ENCODE data around the gene SLC4A1.

SLC4A1 gene

DNA sequence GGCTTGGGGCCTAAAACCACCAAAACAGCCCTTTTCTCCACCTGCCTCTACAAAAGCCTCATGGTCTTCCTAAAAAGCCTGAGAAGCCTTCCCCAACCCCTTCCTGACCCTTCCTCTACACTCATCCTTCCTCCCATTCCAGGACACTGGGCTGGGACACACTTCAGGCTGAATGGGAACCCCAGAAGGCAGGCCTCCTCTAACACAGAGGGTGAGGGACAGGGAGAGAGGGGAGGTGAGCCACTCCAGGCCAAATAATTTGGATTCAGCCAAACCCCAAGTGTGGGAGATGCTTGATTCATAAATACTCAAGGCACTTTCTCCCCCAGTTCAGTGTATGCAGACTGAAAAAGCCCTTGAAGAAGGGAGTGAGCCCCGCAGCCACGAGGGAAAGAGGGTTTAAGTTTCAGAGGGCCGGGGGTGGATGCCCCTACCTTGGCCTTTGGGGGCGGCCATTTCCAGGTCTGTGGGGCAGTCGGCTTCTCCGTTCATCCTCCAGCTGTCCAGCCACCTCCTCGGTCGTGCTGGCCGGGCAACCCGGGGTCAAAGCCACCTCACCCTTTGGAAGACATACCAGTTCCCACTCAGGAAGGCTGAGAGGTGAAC is 50.1 kb downstream of the SLC4A1 start:
- in situ Hi-C loops (cut with HindIII; ENCODE audit: low pct_ligation_motif_present, low sequenced_read_pairs): no loop called here
- Histone ChIP-seq H3K4me3 (ENCODE audit: low read depth, low read length) (peak overlapping the region; percentile 82), H3K27ac (no peak overlapping the region), H3K36me3 (replicated peaks) (peaks cover 36% of the 10 kb centered on the region), H3K27me3 (replicated peaks) (no peaks in the 10 kb centered on the region)
- TF ChIP-seq, protein P1, sequence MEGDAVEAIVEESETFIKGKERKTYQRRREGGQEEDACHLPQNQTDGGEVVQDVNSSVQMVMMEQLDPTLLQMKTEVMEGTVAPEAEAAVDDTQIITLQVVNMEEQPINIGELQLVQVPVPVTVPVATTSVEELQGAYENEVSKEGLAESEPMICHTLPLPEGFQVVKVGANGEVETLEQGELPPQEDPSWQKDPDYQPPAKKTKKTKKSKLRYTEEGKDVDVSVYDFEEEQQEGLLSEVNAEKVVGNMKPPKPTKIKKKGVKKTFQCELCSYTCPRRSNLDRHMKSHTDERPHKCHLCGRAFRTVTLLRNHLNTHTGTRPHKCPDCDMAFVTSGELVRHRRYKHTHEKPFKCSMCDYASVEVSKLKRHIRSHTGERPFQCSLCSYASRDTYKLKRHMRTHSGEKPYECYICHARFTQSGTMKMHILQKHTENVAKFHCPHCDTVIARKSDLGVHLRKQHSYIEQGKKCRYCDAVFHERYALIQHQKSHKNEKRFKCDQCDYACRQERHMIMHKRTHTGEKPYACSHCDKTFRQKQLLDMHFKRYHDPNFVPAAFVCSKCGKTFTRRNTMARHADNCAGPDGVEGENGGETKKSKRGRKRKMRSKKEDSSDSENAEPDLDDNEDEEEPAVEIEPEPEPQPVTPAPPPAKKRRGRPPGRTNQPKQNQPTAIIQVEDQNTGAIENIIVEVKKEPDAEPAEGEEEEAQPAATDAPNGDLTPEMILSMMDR (IDR thresholded peaks at IDR 0.05; ENCODE audit: low read depth, low read length, missing control alignments): no peak
- DNase-seq: no peak

DNA sequence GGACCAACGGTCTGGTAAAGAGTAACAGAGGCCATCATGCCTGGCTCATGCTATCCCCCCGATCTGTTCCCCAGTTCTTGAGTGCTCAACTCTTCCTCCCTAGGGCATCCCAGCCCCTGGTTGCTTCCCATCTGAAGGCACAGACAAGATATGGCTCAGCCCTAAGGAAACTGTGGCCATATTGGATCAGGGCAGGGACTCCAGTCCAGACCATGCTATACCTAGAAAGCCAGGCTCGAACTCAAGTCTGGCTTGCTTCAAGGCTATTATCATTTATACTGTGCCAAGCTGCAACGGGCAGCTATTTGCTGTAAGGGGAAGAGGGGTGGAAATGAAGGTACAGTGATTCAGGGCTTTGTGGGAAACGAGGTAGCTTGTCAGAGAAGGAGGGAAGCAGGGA is 51.2 kb downstream of the SLC4A1 start:
- TF ChIP-seq, protein P1 (IDR thresholded peaks at IDR 0.05; ENCODE audit: low read depth, low read length, missing control alignments): no peak
- Histone ChIP-seq H3K27ac (no peak overlapping the region), H3K4me3 (ENCODE audit: low read depth, low read length) (no peak overlapping the region), H3K27me3 (replicated peaks) (no peaks in the 10 kb centered on the region), H3K36me3 (replicated peaks) (peaks cover 37% of the 10 kb centered on the region)
- in situ Hi-C loops (cut with HindIII; ENCODE audit: low pct_ligation_motif_present, low sequenced_read_pairs): no loop called here
- DNase-seq: no peak

DNA sequence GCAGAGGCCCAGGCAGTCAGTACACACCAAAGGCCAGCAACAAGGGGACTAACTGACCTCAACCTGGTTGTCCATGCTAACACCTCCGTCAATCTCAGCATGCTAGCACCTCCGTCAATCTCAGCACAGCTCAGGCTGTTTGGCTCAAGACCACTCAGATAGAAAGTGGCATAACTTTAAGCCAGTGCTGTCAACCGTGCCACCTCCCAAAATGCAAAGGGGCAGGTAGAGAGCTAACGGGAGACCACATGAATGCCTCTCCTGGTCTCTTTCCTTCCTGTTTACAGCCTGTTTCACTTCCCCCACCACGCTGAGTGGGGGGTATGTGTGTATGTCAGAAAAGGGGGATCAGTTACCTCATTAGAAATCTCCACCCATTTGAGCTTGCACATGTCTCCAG is 51.8 kb downstream of the SLC4A1 start:
- no peak for DNase-seq
- H3K4me3 ChIP-seq (ENCODE audit: low read depth, low read length): no peak overlapping the region
- peaks cover 42% of the 10 kb centered on the region for H3K36me3 ChIP-seq (replicated peaks)

DNA sequence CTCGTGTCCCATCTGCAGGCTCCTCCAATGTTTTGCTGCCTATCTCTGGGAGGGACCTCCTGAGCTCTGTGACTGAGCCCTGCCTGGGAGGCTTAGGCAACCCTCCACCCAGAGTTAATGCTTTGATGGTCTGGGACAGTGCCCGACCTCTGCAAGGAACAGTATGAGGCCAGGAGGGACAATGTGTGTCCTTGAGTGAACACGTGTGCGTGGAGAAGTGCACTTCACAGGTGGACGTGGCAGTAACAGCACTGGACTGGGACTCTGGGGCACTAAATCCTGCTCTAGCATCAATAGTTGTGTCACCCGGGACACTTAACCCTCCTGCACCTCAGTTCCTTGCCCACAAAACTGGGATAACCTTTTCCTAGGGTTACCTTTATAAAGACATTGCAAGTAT is 53.0 kb downstream of the SLC4A1 start:
- Histone ChIP-seq H3K27me3 (replicated peaks) (no peaks in the 10 kb centered on the region), H3K27ac (no peak overlapping the region), H3K36me3 (replicated peaks) (peaks cover 49% of the 10 kb centered on the region), H3K4me3 (ENCODE audit: low read depth, low read length) (no peak overlapping the region)
- in situ Hi-C loops (cut with HindIII; ENCODE audit: low pct_ligation_motif_present, low sequenced_read_pairs): no loop called here
- no peak for DNase-seq
- TF ChIP-seq, protein P1 (IDR thresholded peaks at IDR 0.05; ENCODE audit: low read depth, low read length, missing control alignments): no peak

More for the DNA sequence above, 51.8 kb downstream of the SLC4A1 start:
- H3K27ac ChIP-seq: no peak overlapping the region
- no peaks in the 10 kb centered on the region for H3K27me3 ChIP-seq (replicated peaks)
- TF ChIP-seq, protein P1 (IDR thresholded peaks at IDR 0.05; ENCODE audit: low read depth, low read length, missing control alignments): no peak
- in situ Hi-C loops (cut with HindIII; ENCODE audit: low pct_ligation_motif_present, low sequenced_read_pairs): no loop called here

DNA sequence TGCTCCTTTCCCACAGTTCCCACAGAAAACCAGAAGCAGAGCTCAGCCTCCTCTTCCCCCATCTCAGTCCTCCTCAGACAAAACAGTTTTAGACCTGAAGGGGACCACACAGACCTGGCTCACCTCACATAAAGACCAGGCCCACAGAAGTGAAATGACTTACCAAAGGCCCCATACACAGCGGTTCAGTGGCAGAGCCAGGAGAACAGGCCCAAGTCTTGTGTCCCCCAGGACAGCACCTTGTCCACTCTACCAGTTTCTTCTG is 53.8 kb downstream of the SLC4A1 start:
- TF ChIP-seq, protein P1 (IDR thresholded peaks at IDR 0.05; ENCODE audit: low read depth, low read length, missing control alignments): no peak
- no peaks in the 10 kb centered on the region for H3K27me3 ChIP-seq (replicated peaks)
- no peak for DNase-seq
- H3K27ac ChIP-seq: no peak overlapping the region
- no peak overlapping the region for H3K4me3 ChIP-seq (ENCODE audit: low read depth, low read length)
- peaks cover 55% of the 10 kb centered on the region for H3K36me3 ChIP-seq (replicated peaks)
- in situ Hi-C loops (cut with HindIII; ENCODE audit: low pct_ligation_motif_present, low sequenced_read_pairs): no loop called here
